Testis (tissue), 3 donors: ENCODE data around the gene UBAP2. TPM values are rescaled to one million over a fixed set of nuclear protein-coding genes. Genes with fewer than 3 reads are reported as not detected.

Experiments used
- DNase-seq: peaks from one replicate; pipeline ENCODE4 v3.0.0-alpha.2; 2019
- H3K27ac ChIP-seq, 2 donors: fragments of 200-600 bp; sonication (generic); one replicate each; pipeline ENCODE4 v1.5.1; 2019
- H3K27me3 ChIP-seq: fragments of 200-600 bp; sonication (generic); one replicate; pipeline ENCODE4 v1.5.1; 2019
- H3K36me3 ChIP-seq: fragments of 200-600 bp; sonication (generic); one replicate; pipeline ENCODE4 v1.5.1; 2017; ENCODE audit warnings: low read depth; ENCODE audit errors: missing control alignments
- H3K4me1 ChIP-seq: fragments of 200-600 bp; sonication (generic); one replicate; pipeline ENCODE4 v1.5.1; 2019
- H3K4me3 ChIP-seq, 2 donors: fragments of 200-600 bp; sonication (generic); one replicate each; pipeline ENCODE4 v1.5.1; 2017 to 2019
- H3K9me3 ChIP-seq: fragments of 200-600 bp; sonication (generic); one replicate; pipeline ENCODE4 v1.5.1; 2017
- CTCF ChIP-seq, 3 experiments: fragments of 450-650 bp in 2 of 3; fragments of 200-600 bp in 1 of 3; sonication (generic) in 1 of 3; IDR thresholded peaks; one replicate each; pipeline ENCODE4 v1.5.1; 2016 to 2019; ENCODE audit warnings: antibody characterized with exemption in 3 of 3, mild to moderate bottlenecking in 2 of 3, moderate library complexity in 1 of 3
- POLR2A ChIP-seq: fragments of 450-650 bp; IDR thresholded peaks from one replicate; pipeline ENCODE4 v1.6.1; 2017; ENCODE audit warnings: antibody characterized with exemption, mild to moderate bottlenecking, moderate library complexity
- WGBS, 2 donors: methylation state at CpG; one replicate each; pipeline ENCODE4 v1.1.5; 2018; 5-methylcytosine and 5-hydroxymethylcytosine counted together
- intact Hi-C: fragments of 100-400 bp; cut with DNase I; formaldehyde crosslinking; loops from one replicate; pipeline ENCODE4 v1.15.1; 2023; ENCODE audit warnings: low total_unique reads
- polyA plus RNA-seq: library from polyadenylated mRNA; stranded (reverse); fragments of 350-450 nt; fragmentation: Illumina TruSeq; extraction: RNeasy Lipid Tissue Mini Kit (QIAGEN cat#74804); gene quantifications from one replicate; pipeline ENCODE4 v1.2.3, GENCODE V29; 2014; ENCODE audit warnings: low read depth, low replicate concordance; ENCODE audit not compliant: insufficient read depth
- total RNA-seq, 2 donors: library from RNA; depleted of rRNA; stranded (reverse); fragments of >200 nt; gene quantifications; one replicate each; pipeline ENCODE4 v1.2.3, GENCODE V29; 2016

UBAP2 gene
- total and polyA plus RNA-seq, 3 donors from 2014 or later = 72.1 to 94.2 (median 78.5) TPM

- Histone ChIP-seq H3K9me3 (no peaks in the 10 kb centered on the region), H3K27me3 (no peaks in the 10 kb centered on the region), H3K4me3 (no peak overlapping the region), H3K27ac (no peak overlapping the region), H3K4me1 (no peaks in the 10 kb centered on the region), H3K36me3 (no peaks in the 10 kb centered on the region)
- DNase-seq = peak; percentile 56
- intact Hi-C loops = no loop called here
- WGBS, 2 donors = 36 to 38% methylated on average over 3 of the region's 3 CpGs
- TF ChIP-seq POLR2A (no peak), CTCF (IDR thresholded peaks at IDR 0.05) (no peak)
Measured at GRCh38 chr9:34059281-34059680, 10.6 kb upstream of the UBAP2 start.

GRCh38 chr9:34049630-34050384 lies 1.1 kb upstream of the UBAP2 start:
- no peak for TF ChIP-seq POLR2A
- no peak for TF ChIP-seq CTCF (IDR thresholded peaks at IDR 0.05)
- H3K36me3 ChIP-seq = no peaks in the 10 kb centered on the region
- H3K27ac ChIP-seq = peak overlapping the region; percentile 97
- no peaks in the 10 kb centered on the region for H3K27me3 ChIP-seq
- no peaks in the 10 kb centered on the region for H3K9me3 ChIP-seq
- H3K4me3 ChIP-seq = peak overlapping the region; percentile 89 to 95
- DNase-seq = peak; percentile 44
- intact Hi-C loops = no loop called here
- WGBS, 2 donors = 6 to 10% methylated on average over 18 of the region's 18 CpGs
- H3K4me1 ChIP-seq = peaks cover 20% of the 10 kb centered on the region

- Histone ChIP-seq H3K36me3 (no peaks in the 10 kb centered on the region), H3K9me3 (no peaks in the 10 kb centered on the region), H3K4me3 (peak overlapping the region; percentile 89 to 95), H3K4me1 (peaks cover 20% of the 10 kb centered on the region), H3K27ac (peak overlapping the region; percentile 97), H3K27me3 (no peaks in the 10 kb centered on the region)
- WGBS, 2 donors = 1 to 2% methylated on average over 29 of the region's 29 CpGs
- TF ChIP-seq CTCF (IDR thresholded peaks at IDR 0.05) = no peak
- peak; percentile 46 for DNase-seq
- intact Hi-C loops = no loop called here
Measured at GRCh38 chr9:34047864-34048726, 592 bp downstream of the UBAP2 start.

GRCh38 chr9:34046784-34047379 lies 1.8 kb downstream of the UBAP2 start:
- DNase-seq = no peak
- H3K36me3 ChIP-seq = no peaks in the 10 kb centered on the region
- intact Hi-C loops = no loop called here
- no peaks in the 10 kb centered on the region for H3K27me3 ChIP-seq
- peaks cover 20% of the 10 kb centered on the region for H3K4me1 ChIP-seq
- TF ChIP-seq CTCF (IDR thresholded peaks at IDR 0.05) = no peak
- no peak for TF ChIP-seq POLR2A
- H3K4me3 ChIP-seq = no peak overlapping the region
- WGBS, 2 donors = 39 to 50% methylated on average over 5 of the region's 5 CpGs
- no peaks in the 10 kb centered on the region for H3K9me3 ChIP-seq
- no peak overlapping the region for H3K27ac ChIP-seq
